GM12875 (cell line): Measurements from ENCODE around the gene HOMER3.

Experiments
- H3K4me3 ChIP-seq: one replicate; pipeline ENCODE4 v1.5.1; 2011; ENCODE audit warnings: low read depth, low read length, control low read depth
- TF ChIP-seq, protein P1 (sequence below): IDR thresholded peaks from 2 replicates; pipeline ENCODE4 v1.5.1; 2011; ENCODE audit warnings: low read depth, mild to moderate bottlenecking, control low read depth, inconsistent platforms, low read length, moderate library complexity, borderline replicate concordance; ENCODE audit not compliant: insufficient read depth

Gene HOMER3

DNA sequence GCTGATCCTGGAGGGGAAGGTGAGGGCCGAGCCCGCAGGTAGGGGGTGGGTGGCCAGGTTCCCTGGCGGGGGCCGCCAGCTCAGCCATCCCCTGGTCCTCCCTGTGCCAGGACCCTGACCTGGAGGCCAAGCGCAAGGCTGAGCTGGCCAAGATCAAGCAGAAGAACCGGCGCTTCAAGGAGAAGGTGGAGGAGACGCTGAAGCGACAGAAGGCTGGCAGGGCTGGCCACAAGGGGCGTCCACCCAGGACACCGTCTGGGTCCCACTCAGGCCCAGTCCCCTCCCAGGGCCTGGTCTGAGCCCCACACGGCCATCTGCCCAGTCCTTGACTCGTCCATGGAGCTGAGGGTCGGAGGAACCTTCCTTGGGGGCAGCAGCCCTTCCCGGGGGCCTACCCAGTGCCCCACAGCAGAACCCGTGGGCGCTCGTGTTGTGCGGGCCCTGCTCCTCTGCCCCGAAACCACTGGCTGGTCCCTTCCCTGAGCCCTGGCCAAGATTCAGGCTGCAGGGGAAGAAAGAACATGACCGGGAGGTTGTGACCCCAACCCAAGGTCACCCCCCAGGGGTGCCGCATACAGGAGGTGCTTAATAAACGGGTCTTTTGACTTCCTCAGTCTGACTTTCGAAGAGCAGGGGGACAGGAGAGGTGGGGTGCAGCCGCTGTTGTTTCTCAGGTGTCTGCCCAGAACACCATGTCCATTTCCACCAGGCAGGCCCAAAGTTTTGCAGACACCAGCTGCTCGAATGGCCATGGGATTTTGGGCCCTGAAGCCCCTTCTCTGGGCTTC is 12.8 kb downstream of the HOMER3 start:
- no peak overlapping the region for H3K4me3 ChIP-seq
- TF ChIP-seq, protein P1, sequence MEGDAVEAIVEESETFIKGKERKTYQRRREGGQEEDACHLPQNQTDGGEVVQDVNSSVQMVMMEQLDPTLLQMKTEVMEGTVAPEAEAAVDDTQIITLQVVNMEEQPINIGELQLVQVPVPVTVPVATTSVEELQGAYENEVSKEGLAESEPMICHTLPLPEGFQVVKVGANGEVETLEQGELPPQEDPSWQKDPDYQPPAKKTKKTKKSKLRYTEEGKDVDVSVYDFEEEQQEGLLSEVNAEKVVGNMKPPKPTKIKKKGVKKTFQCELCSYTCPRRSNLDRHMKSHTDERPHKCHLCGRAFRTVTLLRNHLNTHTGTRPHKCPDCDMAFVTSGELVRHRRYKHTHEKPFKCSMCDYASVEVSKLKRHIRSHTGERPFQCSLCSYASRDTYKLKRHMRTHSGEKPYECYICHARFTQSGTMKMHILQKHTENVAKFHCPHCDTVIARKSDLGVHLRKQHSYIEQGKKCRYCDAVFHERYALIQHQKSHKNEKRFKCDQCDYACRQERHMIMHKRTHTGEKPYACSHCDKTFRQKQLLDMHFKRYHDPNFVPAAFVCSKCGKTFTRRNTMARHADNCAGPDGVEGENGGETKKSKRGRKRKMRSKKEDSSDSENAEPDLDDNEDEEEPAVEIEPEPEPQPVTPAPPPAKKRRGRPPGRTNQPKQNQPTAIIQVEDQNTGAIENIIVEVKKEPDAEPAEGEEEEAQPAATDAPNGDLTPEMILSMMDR = no peak

DNA sequence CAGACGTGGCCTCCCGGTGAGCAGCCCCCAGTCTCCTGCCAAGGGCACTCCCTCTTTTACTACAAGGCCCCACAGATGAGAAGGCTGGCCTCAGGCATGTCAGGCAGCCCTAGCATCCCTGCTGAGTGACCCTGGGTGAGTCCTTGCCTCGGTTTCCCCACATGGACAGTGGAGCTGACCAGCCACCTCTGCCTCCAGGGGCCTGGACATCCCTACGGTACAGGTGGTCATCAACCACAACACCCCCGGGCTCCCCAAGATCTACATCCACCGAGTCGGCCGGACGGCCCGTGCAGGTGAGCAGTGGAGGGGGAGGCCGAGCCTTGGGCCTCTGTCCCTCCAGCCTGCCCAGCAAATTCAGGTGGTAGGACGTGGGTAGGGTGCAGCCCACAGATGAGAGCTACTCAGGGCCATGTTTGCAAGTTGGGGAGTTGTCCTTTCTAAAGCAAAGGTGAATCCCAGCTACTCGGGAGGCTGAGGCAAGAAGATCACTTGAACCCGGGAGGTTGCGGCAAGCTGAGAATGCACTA is 16.3 kb downstream of the HOMER3 start:
- TF ChIP-seq, protein P1 = no peak
- H3K4me3 ChIP-seq = no peak overlapping the region

DNA sequence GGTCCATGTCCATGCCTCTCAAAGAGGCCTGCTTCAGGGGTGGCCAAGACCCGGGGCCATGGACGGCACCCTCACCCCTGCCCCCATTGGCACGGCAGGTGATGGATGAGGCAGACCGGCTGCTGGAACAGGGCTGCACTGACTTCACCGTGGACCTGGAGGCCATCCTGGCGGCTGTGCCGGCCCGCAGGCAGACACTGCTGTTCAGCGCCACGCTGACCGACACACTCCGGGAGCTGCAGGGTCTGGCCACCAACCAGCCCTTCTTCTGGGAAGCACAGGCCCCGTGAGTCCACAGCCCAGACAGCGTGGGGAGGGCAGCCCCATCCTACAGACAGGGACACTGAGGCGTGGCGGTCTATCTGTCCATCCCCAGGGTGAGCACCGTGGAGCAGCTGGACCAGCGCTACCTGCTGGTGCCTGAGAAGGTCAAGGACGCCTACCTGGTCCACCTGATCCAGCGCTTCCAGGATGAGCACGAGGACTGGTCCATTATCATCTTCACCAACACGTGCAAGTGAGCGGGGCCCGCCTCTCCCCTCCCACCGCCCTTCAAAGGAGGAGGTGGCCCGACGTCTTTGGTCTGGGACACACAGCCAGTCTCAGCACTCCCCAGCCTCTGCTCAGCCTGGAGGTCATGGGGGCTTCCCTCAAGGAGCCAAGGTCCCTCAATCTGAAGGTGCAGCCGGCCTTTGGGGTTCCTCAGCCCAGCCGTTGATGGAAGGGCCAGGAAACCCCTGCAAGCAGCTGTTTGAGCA is 18.6 kb downstream of the HOMER3 start:
- TF ChIP-seq, protein P1 = no peak
- H3K4me3 ChIP-seq = no peak overlapping the region

DNA sequence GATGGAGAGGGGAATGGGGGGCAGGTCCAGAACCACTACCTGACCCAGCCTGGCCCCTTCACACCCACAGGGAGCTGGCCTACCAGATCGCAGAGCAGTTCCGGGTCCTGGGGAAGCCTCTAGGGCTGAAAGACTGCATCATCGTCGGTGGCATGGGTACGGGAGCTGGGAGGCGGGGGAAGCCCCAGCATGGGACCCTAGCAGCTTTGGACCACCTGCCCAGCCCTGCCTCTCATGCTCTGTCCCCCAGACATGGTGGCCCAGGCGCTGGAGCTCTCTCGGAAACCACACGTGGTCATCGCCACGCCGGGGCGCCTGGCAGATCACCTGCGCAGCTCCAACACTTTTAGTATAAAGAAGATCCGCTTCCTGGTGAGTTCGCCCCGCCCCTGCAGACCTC is 19.4 kb downstream of the HOMER3 start:
- H3K4me3 ChIP-seq = no peak overlapping the region
- TF ChIP-seq, protein P1 = no peak

DNA sequence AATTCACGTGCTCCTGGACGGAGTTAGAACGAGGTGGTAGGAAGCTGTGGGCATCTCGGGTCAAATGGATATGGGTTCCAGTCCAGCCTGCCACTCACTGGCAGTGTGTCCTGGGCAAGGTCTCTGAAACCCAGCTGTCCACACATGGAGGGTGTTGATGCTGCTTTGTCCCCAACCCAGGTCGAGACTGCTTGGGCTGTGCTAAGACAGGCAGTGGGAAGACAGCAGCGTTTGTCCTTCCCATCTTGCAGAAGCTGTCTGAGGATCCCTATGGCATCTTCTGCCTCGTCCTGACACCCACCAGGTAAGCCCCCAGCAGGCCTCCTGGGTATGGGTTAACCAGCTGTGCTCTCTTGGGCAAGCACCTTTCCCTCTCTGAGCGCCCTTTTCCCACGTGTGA is 20.6 kb downstream of the HOMER3 start:
- TF ChIP-seq, protein P1 = no peak
- peak overlapping the region; percentile 95 for H3K4me3 ChIP-seq

DNA sequence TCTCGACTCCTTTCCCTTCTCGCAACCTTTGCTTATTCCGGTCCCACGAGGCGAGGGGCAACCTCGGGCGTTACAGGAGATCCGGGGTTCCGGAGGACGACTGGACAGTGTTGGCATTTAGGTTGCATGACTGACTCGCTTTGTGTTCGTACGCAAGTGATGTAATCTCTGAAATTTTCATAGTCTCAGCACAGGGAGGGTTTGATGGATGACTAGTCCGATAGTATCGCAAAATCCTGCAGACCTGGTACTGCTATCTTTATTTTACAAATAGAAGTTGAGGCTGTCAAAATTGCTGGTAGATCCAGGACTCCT is 21.2 kb downstream of the HOMER3 start:
- peak overlapping the region; percentile 95 for H3K4me3 ChIP-seq
- TF ChIP-seq, protein P1 = no peak
